Measurements from ENCODE around the gene ARHGEF25. TPM values are rescaled to one million over a fixed set of nuclear protein-coding genes. Genes with fewer than 3 reads are reported as not detected.

The ARHGEF25 gene
- total RNA-seq, 4 donors from 2014 or later: 31.2 to 91.2 (median 48.8) TPM

DNA sequence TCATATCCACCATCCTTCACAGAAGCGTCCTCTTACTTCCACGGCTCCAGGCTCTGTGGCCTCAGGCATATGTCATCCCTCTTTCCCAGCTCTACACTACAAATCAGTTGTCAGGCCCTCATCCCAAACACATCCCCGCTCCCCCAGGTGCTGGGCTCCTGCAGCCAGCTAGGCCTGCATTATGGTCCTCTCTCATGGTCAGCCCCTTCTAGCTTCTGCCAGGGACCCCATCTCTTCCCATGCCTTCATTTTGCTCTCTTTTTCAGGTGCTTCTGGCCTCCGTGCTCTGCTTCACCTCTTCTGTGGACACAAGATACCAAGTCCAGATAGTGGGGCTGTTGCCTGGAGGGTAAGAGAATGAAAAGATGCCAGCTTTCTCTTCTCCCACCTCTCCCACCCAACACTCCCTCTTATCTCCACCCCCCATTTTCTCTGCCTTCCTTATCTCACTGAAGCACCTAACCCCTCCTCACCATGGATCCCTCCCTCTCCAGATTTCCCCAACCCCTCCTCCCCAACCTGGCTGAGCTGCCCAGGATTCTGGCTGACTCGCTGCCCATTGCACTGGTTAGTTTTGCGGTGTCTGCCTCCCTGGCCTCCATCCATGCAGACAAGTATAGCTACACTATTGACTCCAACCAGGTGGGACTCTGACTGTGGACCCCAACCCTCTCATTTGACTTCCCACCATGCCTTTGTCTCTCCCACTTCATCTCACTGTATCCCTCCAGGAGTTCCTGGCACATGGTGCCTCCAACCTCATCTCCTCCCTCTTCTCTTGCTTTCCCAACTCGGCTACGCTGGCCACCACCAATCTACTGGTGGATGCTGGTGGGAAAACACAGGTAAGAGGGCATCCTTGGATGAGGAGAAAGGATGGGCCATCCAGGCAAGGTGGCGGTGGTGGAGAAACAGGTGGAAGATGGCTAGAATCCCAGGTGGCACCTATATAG is 11.3 kb downstream of the ARHGEF25 start:
- peaks cover 0 to 21% (median 0%) of the 10 kb centered on the region in 3 donors for H3K36me3 ChIP-seq
- no peak for DNase-seq (ENCODE audit: low spot score in 2 of 2)
- WGBS, 2 donors: 79 to 82% methylated on average over 9 of the region's 9 CpGs

DNA sequence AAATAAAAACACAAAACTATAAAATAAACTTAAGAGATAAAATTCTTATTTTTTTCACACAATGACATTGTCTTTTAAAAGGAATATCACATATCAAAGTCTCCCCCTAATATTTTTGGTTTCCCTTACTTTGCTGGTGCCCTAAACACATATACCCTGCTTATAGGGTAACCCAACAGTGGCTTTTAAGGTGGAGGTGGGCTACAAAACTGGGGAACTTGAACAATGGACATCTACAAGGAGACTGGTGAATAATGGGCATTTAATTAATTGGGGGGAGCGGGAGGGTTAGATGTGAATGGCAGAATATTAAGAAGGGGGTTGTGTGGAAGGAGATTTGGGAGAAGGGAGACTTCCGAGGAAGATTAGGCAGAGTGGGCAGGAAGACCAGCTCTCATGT is 12.2 kb downstream of the ARHGEF25 start:
- no peak for DNase-seq (ENCODE audit: low spot score in 2 of 2)
- Histone ChIP-seq H3K27ac (no peak overlapping the region), H3K9me3 (no peaks in the 10 kb centered on the region), H3K27me3 (peaks cover 0 to 53% of the 10 kb centered on the region in 2 donors), H3K36me3 (peaks cover 0 to 20% (median 0%) of the 10 kb centered on the region in 3 donors), H3K4me3 (no peak overlapping the region), H3K4me1 (peaks cover 0 to 28% (median 19%) of the 10 kb centered on the region in 4 donors)
- TF ChIP-seq EP300 (IDR thresholded peaks at IDR 0.05) (no peak), POLR2A (IDR thresholded peaks at IDR 0.05) (no peak)
- TF ChIP-seq, protein P1, sequence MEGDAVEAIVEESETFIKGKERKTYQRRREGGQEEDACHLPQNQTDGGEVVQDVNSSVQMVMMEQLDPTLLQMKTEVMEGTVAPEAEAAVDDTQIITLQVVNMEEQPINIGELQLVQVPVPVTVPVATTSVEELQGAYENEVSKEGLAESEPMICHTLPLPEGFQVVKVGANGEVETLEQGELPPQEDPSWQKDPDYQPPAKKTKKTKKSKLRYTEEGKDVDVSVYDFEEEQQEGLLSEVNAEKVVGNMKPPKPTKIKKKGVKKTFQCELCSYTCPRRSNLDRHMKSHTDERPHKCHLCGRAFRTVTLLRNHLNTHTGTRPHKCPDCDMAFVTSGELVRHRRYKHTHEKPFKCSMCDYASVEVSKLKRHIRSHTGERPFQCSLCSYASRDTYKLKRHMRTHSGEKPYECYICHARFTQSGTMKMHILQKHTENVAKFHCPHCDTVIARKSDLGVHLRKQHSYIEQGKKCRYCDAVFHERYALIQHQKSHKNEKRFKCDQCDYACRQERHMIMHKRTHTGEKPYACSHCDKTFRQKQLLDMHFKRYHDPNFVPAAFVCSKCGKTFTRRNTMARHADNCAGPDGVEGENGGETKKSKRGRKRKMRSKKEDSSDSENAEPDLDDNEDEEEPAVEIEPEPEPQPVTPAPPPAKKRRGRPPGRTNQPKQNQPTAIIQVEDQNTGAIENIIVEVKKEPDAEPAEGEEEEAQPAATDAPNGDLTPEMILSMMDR (IDR thresholded peaks at IDR 0.05): no peak
- WGBS, 2 donors: 71 to 77% methylated on average over 2 of the region's 2 CpGs

More for the DNA sequence above, 11.3 kb downstream of the ARHGEF25 start:
- Histone ChIP-seq H3K27me3 (peaks cover 0 to 46% of the 10 kb centered on the region in 2 donors), H3K4me1 (peaks cover 0 to 28% (median 16%) of the 10 kb centered on the region in 4 donors), H3K4me3 (no peak overlapping the region), H3K9me3 (no peaks in the 10 kb centered on the region), H3K27ac (no peak overlapping the region)
- TF ChIP-seq EP300 (IDR thresholded peaks at IDR 0.05): no peak
- TF ChIP-seq, protein P1 (IDR thresholded peaks at IDR 0.05): no peak
- TF ChIP-seq POLR2A (IDR thresholded peaks at IDR 0.05): no peak

DNA sequence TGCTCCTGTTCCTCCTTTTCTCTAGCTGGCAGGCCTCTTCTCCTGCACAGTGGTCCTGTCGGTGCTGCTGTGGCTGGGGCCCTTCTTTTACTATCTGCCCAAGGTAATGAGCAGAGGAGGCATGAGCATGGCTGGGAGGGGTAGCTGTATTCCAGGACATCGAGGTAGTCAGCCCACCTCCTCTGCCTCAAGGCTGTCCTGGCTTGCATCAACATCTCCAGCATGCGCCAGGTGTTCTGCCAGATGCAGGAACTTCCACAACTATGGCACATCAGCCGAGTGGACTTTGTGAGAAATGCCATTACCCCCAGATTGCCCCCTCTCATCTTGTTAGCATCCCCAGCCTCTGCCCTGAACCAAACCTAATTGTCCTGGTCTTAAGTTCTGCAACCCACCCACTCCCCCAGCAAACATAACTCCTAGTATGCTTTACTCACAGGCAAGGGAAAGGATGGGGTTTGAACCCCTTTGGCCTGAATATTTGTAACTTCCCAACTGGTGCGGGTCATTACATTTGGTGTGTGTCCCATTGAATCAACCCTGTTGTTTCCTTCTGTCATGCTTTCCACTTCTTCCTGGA is 12.7 kb downstream of the ARHGEF25 start:
- Histone ChIP-seq H3K27me3 (peaks cover 0 to 53% of the 10 kb centered on the region in 2 donors), H3K4me3 (no peak overlapping the region), H3K27ac (no peak overlapping the region), H3K9me3 (no peaks in the 10 kb centered on the region), H3K4me1 (peaks cover 0 to 28% (median 19%) of the 10 kb centered on the region in 4 donors), H3K36me3 (peaks cover 0 to 20% (median 0%) of the 10 kb centered on the region in 3 donors)
- DNase-seq (ENCODE audit: low spot score in 2 of 2): no peak
- TF ChIP-seq, protein P1 (IDR thresholded peaks at IDR 0.05): no peak
- no peak for TF ChIP-seq POLR2A (IDR thresholded peaks at IDR 0.05)
- no peak for TF ChIP-seq EP300 (IDR thresholded peaks at IDR 0.05)
- 57 to 71% methylated on average over 5 of the region's 5 CpGs for WGBS, 2 donors

DNA sequence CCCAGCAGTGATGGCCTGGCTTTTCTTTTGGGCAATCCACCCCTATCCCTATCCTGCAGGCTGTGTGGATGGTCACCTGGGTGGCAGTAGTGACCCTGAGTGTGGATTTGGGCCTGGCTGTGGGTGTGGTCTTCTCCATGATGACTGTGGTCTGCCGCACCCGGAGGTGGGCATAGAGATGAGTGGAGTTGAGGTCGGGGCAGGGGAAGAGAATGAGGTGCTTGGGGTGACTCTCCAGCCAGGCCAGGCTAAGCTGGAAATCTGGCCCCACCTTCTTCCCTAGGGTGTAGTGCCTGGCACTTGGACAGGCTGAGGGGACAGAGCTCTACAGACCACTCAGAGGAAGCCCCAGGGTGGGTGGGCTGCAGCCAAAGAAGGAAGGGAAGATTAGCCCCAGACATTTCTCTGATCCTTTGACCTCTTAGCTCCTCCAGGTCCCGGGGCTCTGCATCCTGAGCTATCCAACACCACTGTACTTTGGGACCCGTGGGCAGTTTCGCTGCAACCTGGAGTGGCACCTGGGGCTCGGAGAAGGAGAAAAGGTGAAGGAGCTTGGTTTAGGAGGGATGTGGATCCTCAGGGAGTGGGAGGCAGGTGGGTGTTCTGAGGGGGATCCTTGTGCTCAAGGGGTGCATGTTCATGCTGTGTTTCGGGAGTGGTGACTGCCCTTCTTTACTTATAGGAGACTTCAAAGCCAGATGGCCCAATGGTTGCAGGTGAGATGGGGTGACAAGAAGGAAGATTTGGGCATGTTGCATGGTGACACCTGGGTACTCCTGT is 13.4 kb downstream of the ARHGEF25 start:
- H3K4me3 ChIP-seq: no peak overlapping the region
- no peaks in the 10 kb centered on the region for H3K9me3 ChIP-seq
- no peak for DNase-seq (ENCODE audit: low spot score in 2 of 2)
- peaks cover 0 to 47% of the 10 kb centered on the region in 2 donors for H3K27me3 ChIP-seq
- H3K27ac ChIP-seq: no peak overlapping the region
- TF ChIP-seq POLR2A (IDR thresholded peaks at IDR 0.05): no peak
- TF ChIP-seq EP300 (IDR thresholded peaks at IDR 0.05): no peak
- TF ChIP-seq, protein P1 (IDR thresholded peaks at IDR 0.05): no peak
- H3K4me1 ChIP-seq: peaks cover 0 to 28% (median 17%) of the 10 kb centered on the region in 4 donors
- WGBS, 2 donors: 73 to 77% methylated on average over 7 to 8 of the region's 8 CpGs
- peaks cover 0 to 20% (median 0%) of the 10 kb centered on the region in 3 donors for H3K36me3 ChIP-seq
